CD4-positive, alpha-beta T cell (primary cell): ENCODE data around the gene CLCN3. TPM values are rescaled to one million over a fixed set of nuclear protein-coding genes. Genes with fewer than 3 reads are reported as not detected.

Experiments
- ATAC-seq: fragments of 200-7000 bp; cut with Tn5 transposase; one replicate; pipeline ENCODE4 v1.10.0; 2022; ENCODE audit warnings: mild to moderate bottlenecking; ENCODE audit not compliant: poor library complexity
- CTCF ChIA-PET: fragments of 350-600 bp; sonication (Branson Sonifier 250); formaldehyde crosslinking; loops from one replicate; lab custom pipeline; 2021; ENCODE audit warnings: antibody characterized with exemption, inconsistent platforms; lab: Charles Lee
- POLR2A ChIA-PET: fragments of 350-600 bp; sonication (Branson Sonifier 250); formaldehyde crosslinking; loops from one replicate; lab custom pipeline; 2021; ENCODE audit warnings: antibody characterized with exemption, inconsistent platforms; lab: Charles Lee
- DNase-seq, 14 experiments: peaks; one replicate each; pipeline ENCODE4 v3.0.0-alpha.2; 2013 to 2020; ENCODE audit warnings: mixed read lengths in 2 of 14
- H3K27ac ChIP-seq, 2 donors: one replicate each; pipeline versions ENCODE4 v1.5.1 to v1.7.0; 2013; ENCODE audit warnings: low read length in 2 of 2, low read depth in 1 of 2, mild to moderate bottlenecking in 1 of 2
- H3K27me3 ChIP-seq, 2 experiments: 1 replicate in 1 of 2; 2 replicates in 1 of 2; pipeline versions ENCODE4 v1.6.1 to v1.7.0; 2013; ENCODE audit warnings: low read length in 2 of 2, control low read depth in 1 of 2, mild to moderate bottlenecking in 1 of 2, moderate library complexity in 1 of 2; ENCODE audit not compliant: insufficient read depth in 2 of 2, control insufficient read depth in 1 of 2
- H3K36me3 ChIP-seq: one replicate; pipeline ENCODE4 v1.6.1; 2013; ENCODE audit warnings: low read length, control low read depth; ENCODE audit not compliant: insufficient read depth
- H3K4me1 ChIP-seq: one replicate; pipeline ENCODE4 v1.6.1; 2013; ENCODE audit warnings: low read length, control low read depth; ENCODE audit not compliant: insufficient read depth
- H3K4me3 ChIP-seq: one replicate; pipeline ENCODE4 v1.5.1; 2013; ENCODE audit warnings: mild to moderate bottlenecking, low read length, moderate library complexity
- H3K9me3 ChIP-seq, 2 experiments: 1 replicate in 1 of 2; 2 replicates in 1 of 2; pipeline versions ENCODE4 v1.6.1 to v1.7.0; 2013; ENCODE audit warnings: low read length in 2 of 2, mild to moderate bottlenecking in 2 of 2, control low read depth in 1 of 2, moderate library complexity in 1 of 2; ENCODE audit not compliant: control insufficient read depth in 1 of 2, insufficient read depth in 1 of 2
- H3K27ac Mint-ChIP-seq: one replicate; pipeline ENCODE4 v1.8.0; 2020; ENCODE audit warnings: mixed read lengths
- H3K27me3 Mint-ChIP-seq: one replicate; pipeline ENCODE4 v1.8.0; 2021; ENCODE audit warnings: mixed read lengths
- H3K36me3 Mint-ChIP-seq: one replicate; pipeline ENCODE4 v1.8.0; 2021; ENCODE audit warnings: low read depth, mixed read lengths
- H3K4me1 Mint-ChIP-seq: one replicate; pipeline ENCODE4 v1.8.0; 2021; ENCODE audit warnings: low read depth, mixed read lengths
- H3K4me3 Mint-ChIP-seq: one replicate; pipeline ENCODE4 v1.8.0; 2020; ENCODE audit warnings: mild to moderate bottlenecking, mixed read lengths
- H3K9me3 Mint-ChIP-seq: one replicate; pipeline ENCODE4 v1.8.0; 2020; ENCODE audit warnings: mixed read lengths
- CTCF ChIP-seq: fragments of 200-600 bp; IDR thresholded peaks from one replicate; pipeline ENCODE4 v1.8.0; 2022; ENCODE audit warnings: antibody characterized with exemption, mild to moderate bottlenecking
- intact Hi-C, 2 experiments: fragments of 100-400 bp; cut with DNase I in 1 of 2; cut with micrococcal nuclease in 1 of 2; formaldehyde crosslinking; loops; one replicate each; pipeline versions ENCODE4 v1.15.1 to v1.9.0; 2023 to 2025; cut with DNase I, micrococcal nuclease
- total RNA-seq, 174 experiments: library from RNA in 2 of 174; stranded (reverse) in 2 of 174; gene quantifications; one replicate each; pipeline ENCODE4 v1.2.3 and lab custom pipeline; 2021 to 2026

The CLCN3 gene
- total RNA-seq, 2 experiments from 2014 or later: 9.0 to 9.2 TPM

GRCh38 chr4:169604903-169605331 is 15.5 kb upstream of the CLCN3 start:
- intact Hi-C loops: no loop called here
- Histone ChIP-seq H3K4me3 (no peak overlapping the region), H3K27me3 (no peaks in the 10 kb centered on the region), H3K4me1 (peaks cover under 1% of the 10 kb centered on the region), H3K27ac (no peak overlapping the region), H3K9me3 (no peaks in the 10 kb centered on the region), H3K36me3 (peaks cover 14% of the 10 kb centered on the region)
- Mint-ChIP-seq H3K9me3 (no peaks in the 10 kb centered on the region), H3K36me3 (peaks cover 34% of the 10 kb centered on the region), H3K4me1 (peaks cover 29% of the 10 kb centered on the region), H3K4me3 (no peak overlapping the region), H3K27me3 (no peaks in the 10 kb centered on the region), H3K27ac (no peak overlapping the region)
- POLR2A ChIA-PET: no interaction called here
- ATAC-seq (no peak), DNase-seq (no peak)
- TF ChIP-seq CTCF: no peak
- CTCF ChIA-PET: no interaction called here

GRCh38 chr4:169611157-169611556 is 9.2 kb upstream of the CLCN3 start:
- H3K4me3 ChIP-seq: peak overlapping the region; percentile 83
- peak overlapping the region; percentile 98 for H3K4me3 Mint-ChIP-seq

More at GRCh38 chr4:169611157-169611556, 9.2 kb upstream of the CLCN3 start:
- no peak for DNase-seq
- no peaks in the 10 kb centered on the region for H3K27me3 Mint-ChIP-seq
- peaks cover 26% of the 10 kb centered on the region for H3K36me3 Mint-ChIP-seq
- ATAC-seq: no peak
- no peaks in the 10 kb centered on the region for H3K9me3 Mint-ChIP-seq
- CTCF ChIA-PET: interaction anchor here (1.2 kb wide), 1 partner anchor 17 kb away, joined by 3 read pairs; no protein-coding TSS in a partner anchor
- peaks cover 13% of the 10 kb centered on the region for H3K4me1 ChIP-seq
- POLR2A ChIA-PET: interaction anchor here (0.9 to 2.3 kb wide), 4 partner anchors 9 to 1293 kb away, joined by 3 to 9 read pairs (median 4); partner anchors contain the start of genes CLCN3 and DDX60
- H3K36me3 ChIP-seq: no peaks in the 10 kb centered on the region
- peaks cover 43% of the 10 kb centered on the region for H3K4me1 Mint-ChIP-seq
- H3K9me3 ChIP-seq: no peaks in the 10 kb centered on the region
- no peak for TF ChIP-seq CTCF
- no peaks in the 10 kb centered on the region for H3K27me3 ChIP-seq
- peak overlapping the region; percentile 100 for H3K27ac Mint-ChIP-seq
- intact Hi-C loops: loop anchor here (5.0 to 10.0 kb wide), 4 partner anchors 111 to 1296 kb away; partner anchors contain the start of genes CBR4 (in 1 of the 2) and DDX60 (in 1 of the 2)
- H3K27ac ChIP-seq: no peak overlapping the region
